ENCODE results near the gene DOCK1.

GRCh38 chr10:127368929-127369328 lies 463.7 kb downstream of the DOCK1 start:
- TF ChIP-seq RAD21 (conservative IDR thresholded peaks at IDR 0.05) (no peak), CTCF (IDR thresholded peaks at IDR 0.05; ENCODE audit: poor library complexity, severe bottlenecking) (no peak), EZH2 (IDR thresholded peaks at IDR 0.05; ENCODE audit: borderline replicate concordance, insufficient read depth, low read length, poor library complexity, severe bottlenecking) (no peak)

Measured in neural cell (in vitro differentiated cells).